HCT116 (cell line): ENCODE data around the gene GPR157. TPM values are rescaled to one million over a fixed set of nuclear protein-coding genes. Genes with fewer than 3 reads are reported as not detected.

ENCODE experiments used
- ATAC-seq: fragments of 200-7000 bp; cut with Tn5 transposase; 2 replicates; pipeline ENCODE4 v1.9.1; 2020; ENCODE audit warnings: mild to moderate bottlenecking, moderate library complexity
- BruUV-seq: library from RNA; stranded (reverse); fragments of 400-500 nt; replicated peaks from 2 replicates; lab custom pipeline; 2021; lab: Mats Ljungman, UMichigan
- CTCF ChIA-PET: fragments of 300-600 bp; sonication (Branson Sonifier 250); formaldehyde crosslinking; loops from one replicate; lab custom pipeline; 2021; ENCODE audit warnings: antibody characterized with exemption; lab: Charles Lee
- POLR2A ChIA-PET: fragments of 300-600, 350-600 bp; sonication (Branson Sonifier 250); formaldehyde crosslinking; loops from one replicate; lab custom pipeline; 2021; ENCODE audit warnings: antibody characterized with exemption; lab: Charles Lee
- RAD21 ChIA-PET, 2 experiments: fragments of 300-600 bp; sonication (Branson Sonifier 250); formaldehyde crosslinking; loops; one replicate each; lab custom pipeline; 2023; ENCODE audit warnings: low total read pairs in 2 of 2; ENCODE audit not compliant: uncharacterized antibody in 2 of 2, unreplicated experiment in 2 of 2, low non-redundant PET in 1 of 2; lab: Charles Lee
- DNase-seq: peaks from one replicate; pipeline ENCODE4 v3.0.0-alpha.2; 2010; ENCODE audit warnings: low read depth, low spot score
- H2AFZ ChIP-seq: fragments of 200-600 bp; shearing (Covaris generic), sonication (generic); 2 replicates; pipeline ENCODE4 v1.6.1; 2017; ENCODE audit warnings: low read depth, mixed run types, mixed read lengths, antibody characterized with exemption, low read length; ENCODE audit not compliant: poor library complexity, severe bottlenecking
- H3K27ac ChIP-seq: 2 replicates; pipeline ENCODE4 v1.5.1; 2012; ENCODE audit warnings: low read depth, low read length
- H3K27me3 ChIP-seq: fragments of 200-600 bp; sonication (generic); 2 replicates; pipeline ENCODE4 v1.6.1; 2016; ENCODE audit warnings: mixed run types, low read length, mixed read lengths; ENCODE audit not compliant: insufficient read depth
- H3K36me3 ChIP-seq, 2 experiments: fragments of 200-500 bp in 1 of 2; fragments of 200-600 bp in 1 of 2; sonication (Bioruptor generic) in 1 of 2; sonication (generic) in 1 of 2; 2 replicates each; pipeline versions ENCODE4 v1.5.1 to v1.6.1; 2014 to 2016; ENCODE audit warnings: low read length in 2 of 2, inconsistent platforms in 1 of 2, mixed read lengths in 1 of 2, mixed run types in 1 of 2; ENCODE audit not compliant: insufficient read depth in 2 of 2, control insufficient read depth in 1 of 2
- H3K4me1 ChIP-seq, 2 experiments: fragments of 200-600 bp in 1 of 2; sonication (generic) in 1 of 2; 2 replicates each; pipeline versions ENCODE4 v1.5.1 to v1.6.1; 2012 to 2017; ENCODE audit warnings: low read length in 2 of 2, inconsistent platforms in 1 of 2, mild to moderate bottlenecking in 1 of 2, mixed read lengths in 1 of 2, mixed run types in 1 of 2, moderate library complexity in 1 of 2; ENCODE audit not compliant: insufficient read depth in 2 of 2, control insufficient read depth in 1 of 2
- H3K4me2 ChIP-seq: fragments of 200-600 bp; sonication (generic); 2 replicates; pipeline ENCODE4 v1.6.1; 2017; ENCODE audit warnings: mixed run types, low read length, mixed read lengths
- H3K4me3 ChIP-seq, 2 experiments: fragments of 200-600 bp in 1 of 2; sonication (generic) in 1 of 2; replicated peaks in 1 of 2; 2 replicates each; pipeline ENCODE4 v1.5.1; 2011 to 2016; ENCODE audit warnings: low read length in 2 of 2, control low read depth in 1 of 2, low read depth in 1 of 2, mild to moderate bottlenecking in 1 of 2, mixed read lengths in 1 of 2, mixed run types in 1 of 2
- H3K79me2 ChIP-seq: fragments of 200-600 bp; sonication (generic); 2 replicates; pipeline ENCODE4 v1.6.1; 2017; ENCODE audit warnings: mild to moderate bottlenecking, mixed run types, low read length, moderate library complexity, mixed read lengths; ENCODE audit not compliant: insufficient read depth
- H3K9ac ChIP-seq: fragments of 200-600 bp; sonication (generic); 2 replicates; pipeline ENCODE4 v1.6.1; 2016; ENCODE audit warnings: low read length, mixed read lengths
- H3K9me2 ChIP-seq: fragments of 200-600 bp; sonication (generic), shearing (Covaris generic); 2 replicates; pipeline ENCODE4 v1.6.1; 2017; ENCODE audit warnings: mixed run types, mild to moderate bottlenecking, moderate library complexity; ENCODE audit not compliant: insufficient read depth
- H3K9me3 ChIP-seq, 2 experiments: fragments of 200-500 bp in 1 of 2; fragments of 200-600 bp in 1 of 2; sonication (Bioruptor generic) in 1 of 2; sonication (generic) in 1 of 2; 2 replicates each; pipeline ENCODE4 v1.6.1; 2014 to 2017; ENCODE audit warnings: low read length in 2 of 2, mixed read lengths in 2 of 2, inconsistent platforms in 1 of 2, low read depth in 1 of 2, mild to moderate bottlenecking in 1 of 2, mixed run types in 1 of 2, moderate library complexity in 1 of 2; ENCODE audit not compliant: control insufficient read depth in 1 of 2, insufficient read depth in 1 of 2
- H4K20me1 ChIP-seq: fragments of 200-600 bp; sonication (generic), shearing (Covaris generic); 2 replicates; pipeline ENCODE4 v1.6.1; 2017; ENCODE audit warnings: mixed run types, mild to moderate bottlenecking, moderate library complexity; ENCODE audit not compliant: insufficient read depth
- ATF3 ChIP-seq: IDR thresholded peaks from 2 replicates; pipeline ENCODE4 v1.6.1; 2012
- CTCF ChIP-seq, 3 experiments: fragments of 200-600 bp in 1 of 3; sonication (generic) in 1 of 3; IDR thresholded peaks in 2 of 3; conservative IDR thresholded peaks in 1 of 3; 2 replicates each; pipeline ENCODE4 v1.5.1; 2012 to 2017; ENCODE audit warnings: low read depth in 2 of 3, low read length in 2 of 3, antibody characterized with exemption in 1 of 3, borderline replicate concordance in 1 of 3, control low read depth in 1 of 3, mild to moderate bottlenecking in 1 of 3, mixed read lengths in 1 of 3, mixed run types in 1 of 3, moderate library complexity in 1 of 3; ENCODE audit not compliant: insufficient read depth in 1 of 3
- RAD21 ChIP-seq: IDR thresholded peaks from 2 replicates; pipeline ENCODE4 v1.6.1; 2012; ENCODE audit warnings: low read depth, mild to moderate bottlenecking
- YY1 ChIP-seq: IDR thresholded peaks from 2 replicates; pipeline ENCODE4 v1.6.1; 2011; ENCODE audit warnings: low read length, low read depth, moderate library complexity, mild to moderate bottlenecking; ENCODE audit not compliant: insufficient replicate concordance; ENCODE audit errors: extremely low read depth
- intact Hi-C: fragments of 100-400 bp; cut with micrococcal nuclease; formaldehyde crosslinking; loops from 2 replicates; pipeline ENCODE4 v1.10.0; 2022
- total RNA-seq: library from RNA; stranded (reverse); gene quantifications from one replicate; pipeline ENCODE4 v1.2.1, GENCODE V29; 2021; ENCODE audit not compliant: unreplicated experiment

Gene GPR157
- total RNA-seq, 1 experiment from 2014 or later = 7.7 TPM

- H4K20me1 ChIP-seq = no peaks in the 10 kb centered on the region
- DNase-seq (peak; percentile 19), ATAC-seq (peak; percentile 96)
- H3K4me2 ChIP-seq = no peak overlapping the region
- no peak overlapping the region for H2AFZ ChIP-seq
- RAD21 ChIA-PET = interaction anchor here (0.9 to 2.8 kb wide), 2 partner anchors 97 kb away, joined by 4 to 10 read pairs; no protein-coding TSS in a partner anchor
- no peaks in the 10 kb centered on the region for H3K27me3 ChIP-seq
- H3K36me3 ChIP-seq = peaks cover 0 to 3% of the 10 kb centered on the region in 2 experiments; a peak in 2 of 4 replicates
- H3K4me3 ChIP-seq = no peak overlapping the region
- no TSS peak for BruUV-seq
- H3K9me3 ChIP-seq = no peaks in the 10 kb centered on the region
- TF ChIP-seq YY1 (peak; percentile 33), ATF3 (no peak), CTCF (IDR thresholded peaks at IDR 0.05 in 2 of 3, conservative IDR thresholded peaks at IDR 0.05 in 1 of 3; ENCODE audit: borderline replicate concordance in 1 of 3, insufficient read depth in 1 of 3, low read depth in 2 of 3, low read length in 2 of 3) (peak; percentile 67 to 80 (median 70); a peak in 5 of 6 replicates), RAD21 (peak; percentile 86)
- CTCF ChIA-PET = interaction anchor here (1.0 to 2.2 kb wide), 12 partner anchors 9 to 183 kb away, joined by 3 to 22 read pairs (median 6); no protein-coding TSS in a partner anchor
- intact Hi-C loops = loop anchor here (1.0 to 5.0 kb wide), 2 partner anchors 89 to 183 kb away; no protein-coding TSS in a partner anchor
- no peaks in the 10 kb centered on the region for H3K79me2 ChIP-seq
- H3K9me2 ChIP-seq = no peaks in the 10 kb centered on the region
- POLR2A ChIA-PET = interaction anchor here (1.5 kb wide), 1 partner anchor 92 kb away, joined by 7 read pairs; no protein-coding TSS in a partner anchor
- no peaks in the 10 kb centered on the region for H3K4me1 ChIP-seq
- H3K27ac ChIP-seq = no peak overlapping the region
- no peak overlapping the region for H3K9ac ChIP-seq
Observed at GRCh38 chr1:9101510-9102146, 27.3 kb downstream of the GPR157 start.
